ENCODE data around the gene WDR64.
"Not testable (repeated sequence)": the region's sequence is repeated elsewhere in the genome, so short reads cannot be mapped to it uniquely, and the experiment has no call there.

Gene WDR64

DNA sequence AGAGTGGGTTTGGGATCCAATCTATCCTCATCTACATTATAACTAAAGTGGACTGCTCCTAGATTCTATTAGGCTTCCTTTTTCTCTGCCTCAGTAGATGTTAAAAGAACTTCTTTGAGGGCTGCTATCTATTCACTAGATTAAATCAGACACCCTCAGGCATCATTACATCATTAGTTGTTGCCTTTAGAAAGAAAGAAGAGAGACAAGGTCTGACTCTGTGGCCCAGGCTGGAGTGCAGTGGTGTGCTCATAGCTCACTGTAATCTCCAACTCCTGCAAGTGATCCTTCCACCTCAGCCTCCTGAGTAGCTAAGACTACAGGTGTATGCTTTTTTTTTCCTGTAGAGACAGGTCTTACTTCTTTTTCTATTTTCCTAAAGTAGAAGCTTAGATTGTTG is 124.8 kb downstream of the WDR64 start:
- DNase-seq (ENCODE audit: low read depth in 1 of 2, low spot score in 1 of 2) = peak in 1 of 2 experiments; percentile 12
- no peak for TF ChIP-seq JUND (IDR thresholded peaks at IDR 0.05; ENCODE audit: low read depth)
- in situ Hi-C loops (cut with HindIII; ENCODE audit: low pct_unique_long_range_greater_than_20kb, low sequenced_read_pairs) = no loop called here

DNA sequence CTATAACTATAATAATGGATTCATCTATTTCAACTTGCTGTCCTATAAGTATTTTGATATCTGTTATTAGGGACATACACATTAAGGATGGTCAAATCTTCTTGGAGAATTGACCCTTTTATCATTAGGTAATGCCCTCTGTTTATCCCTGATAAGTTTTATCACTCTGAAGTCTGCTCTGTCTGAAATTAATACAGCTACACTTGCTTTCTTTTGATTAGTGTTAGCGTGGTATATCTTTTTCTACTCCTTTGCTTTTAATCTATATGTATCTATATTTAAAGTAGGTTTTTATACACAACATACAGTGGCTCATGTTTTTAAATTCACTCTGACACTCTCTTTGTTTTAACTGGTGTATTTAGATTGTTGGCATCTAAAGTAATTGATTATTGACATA is 126.0 kb downstream of the WDR64 start:
- no peak for TF ChIP-seq JUND (IDR thresholded peaks at IDR 0.05; ENCODE audit: low read depth)
- in situ Hi-C loops (cut with HindIII; ENCODE audit: low pct_unique_long_range_greater_than_20kb, low sequenced_read_pairs) = no loop called here
- DNase-seq (ENCODE audit: low read depth in 1 of 2, low spot score in 1 of 2) = no peak

DNA sequence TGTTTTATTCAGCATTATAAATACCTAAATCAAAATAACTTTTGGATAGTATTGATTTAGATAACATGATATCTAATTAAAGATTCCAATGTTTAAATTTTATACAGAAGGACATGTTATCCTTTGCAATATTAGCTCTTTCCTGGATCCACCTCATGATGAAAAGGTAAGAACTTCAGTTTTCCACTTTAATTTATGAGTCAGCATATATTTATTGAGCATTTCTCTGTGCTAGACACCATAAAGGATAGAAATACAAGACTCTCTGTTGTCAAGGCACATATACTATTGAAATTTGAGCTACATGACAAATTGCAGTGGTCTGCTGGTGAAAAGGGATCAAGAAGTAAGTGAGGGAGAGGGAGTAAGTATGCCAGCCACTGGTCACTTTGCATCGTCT is 127.8 kb downstream of the WDR64 start:
- in situ Hi-C loops (cut with HindIII; ENCODE audit: low pct_unique_long_range_greater_than_20kb, low sequenced_read_pairs) = no loop called here
- DNase-seq (ENCODE audit: low read depth in 1 of 2, low spot score in 1 of 2) = no peak
- TF ChIP-seq JUND (IDR thresholded peaks at IDR 0.05; ENCODE audit: low read depth) = no peak

GRCh38 chr1:241782396-241782795 is 130.3 kb downstream of the WDR64 start:
- in situ Hi-C loops (cut with HindIII; ENCODE audit: low pct_unique_long_range_greater_than_20kb, low sequenced_read_pairs) = no loop called here
- DNase-seq (ENCODE audit: low read depth in 1 of 2, low spot score in 1 of 2) = no peak
- no peak for TF ChIP-seq JUND (IDR thresholded peaks at IDR 0.05; ENCODE audit: low read depth)

GRCh38 chr1:241787691-241788090 is 135.6 kb downstream of the WDR64 start:
- DNase-seq (ENCODE audit: low read depth in 1 of 2, low spot score in 1 of 2) = no peak
- in situ Hi-C loops (cut with HindIII; ENCODE audit: low pct_unique_long_range_greater_than_20kb, low sequenced_read_pairs) = no loop called here

DNA sequence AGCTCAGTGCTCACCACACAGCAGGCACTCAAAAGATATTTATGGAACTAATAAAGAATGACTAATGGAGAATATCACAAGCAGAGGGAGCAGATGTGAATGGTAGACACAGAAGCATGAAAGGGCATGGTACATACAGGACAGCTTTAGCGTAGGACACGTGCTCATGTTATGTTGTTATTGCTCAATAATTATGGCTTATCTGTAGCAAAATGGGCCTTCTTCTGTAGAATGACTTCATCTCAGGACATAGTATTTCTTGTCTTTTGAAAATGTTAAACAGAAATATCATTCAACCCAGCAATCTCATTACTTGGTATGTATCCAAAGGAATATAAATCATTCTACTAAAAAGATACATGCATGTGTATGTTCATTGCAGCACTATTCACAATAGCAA is 137.0 kb downstream of the WDR64 start:
- no peak for DNase-seq (ENCODE audit: low read depth in 1 of 2, low spot score in 1 of 2)
- in situ Hi-C loops (cut with HindIII; ENCODE audit: low pct_unique_long_range_greater_than_20kb, low sequenced_read_pairs) = no loop called here
- no peak for TF ChIP-seq JUND (IDR thresholded peaks at IDR 0.05; ENCODE audit: low read depth)

More at GRCh38 chr1:241787691-241788090, 135.6 kb downstream of the WDR64 start:
- TF ChIP-seq JUND (IDR thresholded peaks at IDR 0.05; ENCODE audit: low read depth) = no peak

DNA sequence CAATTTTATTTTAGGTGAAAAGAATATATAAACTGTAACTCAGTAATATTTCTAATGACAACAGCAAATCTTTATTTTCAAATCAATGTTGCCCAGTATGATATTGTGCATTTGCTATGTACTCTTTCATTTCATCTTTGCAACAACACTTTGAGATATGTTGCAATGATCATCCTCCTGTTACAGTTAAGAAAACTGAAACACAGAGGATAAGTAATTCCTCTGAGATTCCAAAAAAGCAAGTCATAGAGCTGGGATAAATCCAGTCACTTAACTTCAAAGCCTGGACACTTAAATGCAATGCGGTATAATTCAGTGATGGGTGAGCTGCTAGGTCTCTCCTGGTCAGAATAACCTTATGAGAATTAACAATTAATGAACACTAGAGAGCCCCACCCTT is 147.3 kb downstream of the WDR64 start:
- in situ Hi-C loops (cut with HindIII; ENCODE audit: low pct_unique_long_range_greater_than_20kb, low sequenced_read_pairs) = no loop called here
- no peak for DNase-seq (ENCODE audit: low read depth in 1 of 2, low spot score in 1 of 2)
- TF ChIP-seq JUND (IDR thresholded peaks at IDR 0.05; ENCODE audit: low read depth) = no peak

DNA sequence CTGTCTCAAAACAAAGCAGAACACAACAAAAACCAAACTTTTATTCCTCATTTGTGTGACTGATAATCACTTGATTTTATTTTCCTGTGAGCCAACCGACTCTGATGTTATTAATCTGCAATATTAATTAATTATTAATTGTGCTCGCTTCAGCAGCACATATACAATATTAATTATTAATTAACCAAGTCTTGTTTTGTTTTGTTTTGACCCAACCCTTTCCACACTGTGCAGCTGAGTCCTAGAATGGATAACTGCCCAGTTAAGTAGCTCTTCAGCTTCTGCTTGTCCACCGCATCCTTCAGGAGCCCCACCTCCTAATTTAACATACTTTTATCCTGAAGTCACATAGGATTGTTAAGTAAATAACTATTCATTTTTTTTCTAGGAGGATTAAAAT is 148.6 kb downstream of the WDR64 start:
- TF ChIP-seq JUND (IDR thresholded peaks at IDR 0.05; ENCODE audit: low read depth) = no peak
- DNase-seq (ENCODE audit: low read depth in 1 of 2, low spot score in 1 of 2) = no peak
- in situ Hi-C loops (cut with HindIII; ENCODE audit: low pct_unique_long_range_greater_than_20kb, low sequenced_read_pairs) = no loop called here

DNA sequence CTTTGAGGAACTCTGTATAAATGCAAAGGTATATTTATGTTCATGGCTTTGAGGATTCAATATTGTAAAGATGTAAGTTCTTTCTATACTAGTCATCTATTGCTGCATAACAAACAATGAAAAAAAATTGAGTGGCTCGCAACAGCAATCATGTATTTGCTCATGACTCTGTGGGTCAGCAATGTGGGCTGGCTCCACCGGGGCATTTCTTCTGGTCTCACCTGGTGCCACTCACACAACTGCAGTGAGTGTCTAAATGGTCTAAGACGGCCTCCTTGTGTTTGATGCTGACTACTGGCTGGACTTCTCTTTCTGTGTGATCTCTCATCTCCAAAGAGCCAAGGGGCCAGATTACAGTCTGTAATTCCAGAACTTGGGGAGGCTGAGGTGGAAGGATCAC is 150.8 kb downstream of the WDR64 start:
- TF ChIP-seq JUND (IDR thresholded peaks at IDR 0.05; ENCODE audit: low read depth) = no peak
- no peak for DNase-seq (ENCODE audit: low read depth in 1 of 2, low spot score in 1 of 2)
- in situ Hi-C loops (cut with HindIII; ENCODE audit: low pct_unique_long_range_greater_than_20kb, low sequenced_read_pairs) = no loop called here

DNA sequence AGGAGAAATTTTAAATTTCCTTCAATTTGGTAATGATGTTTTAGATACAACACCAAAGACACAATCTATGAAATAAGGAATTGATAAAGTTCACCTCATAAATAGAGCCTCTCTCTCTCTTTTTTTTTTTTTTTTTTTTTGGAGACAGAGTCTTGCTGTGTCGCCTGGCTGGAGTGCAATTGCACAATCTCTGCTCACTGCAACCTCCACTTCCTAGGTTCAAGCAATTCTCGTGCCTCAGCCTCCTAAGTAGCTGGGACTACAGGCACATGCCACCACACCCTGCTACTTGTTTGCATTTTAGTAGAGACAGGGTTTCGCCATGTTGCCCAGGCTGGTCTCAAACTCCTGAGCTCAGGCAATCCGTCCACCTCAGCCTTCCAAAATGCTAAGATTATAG is 152.6 kb downstream of the WDR64 start:
- in situ Hi-C loops (cut with HindIII; ENCODE audit: low pct_unique_long_range_greater_than_20kb, low sequenced_read_pairs); DNase-seq (ENCODE audit: low read depth in 1 of 2, low spot score in 1 of 2): not testable (repeated sequence)

DNA sequence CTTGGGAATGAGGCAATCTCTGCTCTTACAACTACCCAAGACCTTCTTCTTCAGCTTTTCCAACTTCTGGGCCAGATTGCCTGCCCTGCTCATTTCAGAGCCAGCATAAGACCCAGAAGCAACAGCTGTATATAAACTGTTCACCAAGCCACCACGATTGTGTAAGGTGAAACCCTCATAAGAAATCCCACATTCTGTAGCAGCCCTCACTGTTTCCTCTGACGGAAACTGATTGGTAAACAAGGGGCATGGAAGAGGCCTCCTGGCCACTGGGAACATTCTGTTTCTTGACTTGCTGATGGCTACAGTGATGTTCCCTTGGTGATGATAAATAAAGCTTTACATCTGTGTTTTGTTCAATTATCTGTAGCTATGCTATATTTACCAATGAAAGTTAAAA is 156.2 kb downstream of the WDR64 start:
- no peak for TF ChIP-seq JUND (IDR thresholded peaks at IDR 0.05; ENCODE audit: low read depth)
- no peak for DNase-seq (ENCODE audit: low read depth in 1 of 2, low spot score in 1 of 2)
- in situ Hi-C loops (cut with HindIII; ENCODE audit: low pct_unique_long_range_greater_than_20kb, low sequenced_read_pairs) = no loop called here

- TF ChIP-seq JUND (IDR thresholded peaks at IDR 0.05; ENCODE audit: low read depth) = no peak
- in situ Hi-C loops (cut with HindIII; ENCODE audit: low pct_unique_long_range_greater_than_20kb, low sequenced_read_pairs) = no loop called here
- DNase-seq (ENCODE audit: low read depth in 1 of 2, low spot score in 1 of 2) = no peak
Observed at GRCh38 chr1:241810769-241811405, 158.8 kb downstream of the WDR64 start.

GRCh38 chr1:241813768-241814320 is 161.8 kb downstream of the WDR64 start:
- in situ Hi-C loops (cut with HindIII; ENCODE audit: low pct_unique_long_range_greater_than_20kb, low sequenced_read_pairs) = no loop called here
- no peak for TF ChIP-seq JUND (IDR thresholded peaks at IDR 0.05; ENCODE audit: low read depth)
- no peak for DNase-seq (ENCODE audit: low read depth in 1 of 2, low spot score in 1 of 2)

DNA sequence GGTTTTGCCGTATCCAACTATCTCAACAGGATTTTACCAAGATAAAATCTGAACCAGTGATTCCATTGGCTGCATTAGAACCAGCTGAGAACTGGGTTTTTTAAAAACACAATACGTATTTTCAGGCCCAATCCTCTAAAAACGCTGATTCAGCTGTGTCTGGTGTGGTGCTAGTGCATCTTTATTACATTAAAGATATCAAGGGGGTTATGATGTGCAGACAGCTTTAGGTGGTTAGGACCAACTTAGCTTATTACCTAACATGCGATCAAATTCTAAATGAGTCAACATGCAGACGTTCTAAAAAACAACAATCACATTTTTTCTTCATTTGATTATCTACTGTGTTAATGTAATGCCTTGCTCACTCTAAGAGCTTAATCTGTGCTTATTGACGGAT is 163.9 kb downstream of the WDR64 start:
- no peak for TF ChIP-seq JUND (IDR thresholded peaks at IDR 0.05; ENCODE audit: low read depth)
- DNase-seq (ENCODE audit: low read depth in 1 of 2, low spot score in 1 of 2) = no peak
- in situ Hi-C loops (cut with HindIII; ENCODE audit: low pct_unique_long_range_greater_than_20kb, low sequenced_read_pairs) = no loop called here

Data from T47D (cell line).